Spleen (tissue), 11 donors: Measurements from ENCODE around the gene SNX12. TPM values are rescaled to one million over a fixed set of nuclear protein-coding genes. Genes with fewer than 3 reads are reported as not detected.

Experiments
- DNase-seq: peaks from one replicate; pipeline ENCODE4 v3.0.0-alpha.2; 2020
- H3K27ac ChIP-seq, 8 donors: fragments of 200-600 bp; sonication (generic) in 7 of 8; 1 replicate in 4 of 8; 2 replicates in 4 of 8; pipeline versions ENCODE4 v1.5.0 to v1.8.0; 2016 to 2021; ENCODE audit warnings: inconsistent platforms in 4 of 8, mild to moderate bottlenecking in 4 of 8, moderate library complexity in 1 of 8
- H3K27me3 ChIP-seq, 7 donors: fragments of 200-600 bp; sonication (generic) in 6 of 7; replicated peaks in 1 of 7; 1 replicate in 4 of 7; 2 replicates in 3 of 7; pipeline versions ENCODE4 v1.5.0 to v1.8.0; 2016 to 2021; ENCODE audit warnings: inconsistent platforms in 3 of 7, mild to moderate bottlenecking in 1 of 7
- H3K36me3 ChIP-seq, 6 donors: fragments of 200-600 bp; sonication (generic) in 5 of 6; 1 replicate in 4 of 6; 2 replicates in 2 of 6; pipeline versions ENCODE4 v1.5.0 to v1.8.0; 2016 to 2021; ENCODE audit warnings: inconsistent platforms in 2 of 6
- H3K4me1 ChIP-seq, 6 donors: fragments of 200-600 bp; sonication (generic) in 5 of 6; 1 replicate in 3 of 6; 2 replicates in 3 of 6; pipeline versions ENCODE4 v1.5.0 to v1.8.0; 2016 to 2021; ENCODE audit warnings: inconsistent platforms in 3 of 6
- H3K4me3 ChIP-seq, 8 donors: fragments of 200-600 bp; sonication (generic) in 7 of 8; 1 replicate in 4 of 8; 2 replicates in 4 of 8; pipeline versions ENCODE4 v1.5.0 to v1.8.0; 2016 to 2021; ENCODE audit warnings: inconsistent platforms in 4 of 8, mild to moderate bottlenecking in 4 of 8, moderate library complexity in 2 of 8
- H3K9me3 ChIP-seq, 8 donors: fragments of 200-600 bp; sonication (generic) in 7 of 8; 1 replicate in 4 of 8; 2 replicates in 4 of 8; pipeline versions ENCODE4 v1.5.0 to v1.8.0; 2016 to 2021; ENCODE audit warnings: inconsistent platforms in 4 of 8
- POLR2A ChIP-seq, 3 donors: fragments of 450-650 bp; IDR thresholded peaks; one replicate each; pipeline ENCODE4 v1.5.1; 2017; ENCODE audit warnings: antibody characterized with exemption in 3 of 3, mild to moderate bottlenecking in 1 of 3
- POLR2AphosphoS5 ChIP-seq, 3 donors: sonication (generic); formaldehyde crosslinking; IDR thresholded peaks; one replicate each; pipeline ENCODE4 v1.5.1; 2017; ENCODE audit warnings: antibody characterized with exemption in 3 of 3
- WGBS, 5 donors: extraction: QIAGEN DNeasy Blood & Tissue Kit in 3 of 5; methylation state at CpG; one replicate each; pipeline versions ENCODE4 v1.1.5 to v1.1.7; 2013 to 2018; 5-methylcytosine and 5-hydroxymethylcytosine counted together
- intact Hi-C: fragments of 100-400 bp; cut with DNase I; formaldehyde crosslinking; loops from one replicate; pipeline ENCODE4 v1.15.0; 2023; ENCODE audit warnings: low total_unique reads
- polyA plus RNA-seq, 3 donors: library from polyadenylated mRNA; stranded (reverse); fragments of 200-250 nt; gene quantifications; one replicate each; pipeline ENCODE4 v1.2.1, GENCODE V29; 2013
- total RNA-seq, 7 donors: library from RNA; depleted of rRNA in 3 of 7; stranded (reverse); fragments of >200 nt in 3 of 7; fragmentation: NEBNext Ultra II Directional in 4 of 7; extraction: Animal tissue kit (Norgen Biotek cat#: 25700) in 4 of 7; gene quantifications; one replicate each; pipeline versions ENCODE4 v1.1.0 to v1.2.1, GENCODE V29; 2016 to 2021
- TF ChIP-seq, protein P1 (sequence below), 11 experiments: fragments of 200-600 bp in 7 of 11; fragments of 450-650 bp in 4 of 11; sonication (generic) in 4 of 11; IDR thresholded peaks in 8 of 11; conservative IDR thresholded peaks in 3 of 11; 1 replicate in 7 of 11; 2 replicates in 4 of 11; pipeline versions ENCODE4 v1.4.0 to v1.8.0; 2016 to 2021; ENCODE audit warnings: antibody characterized with exemption in 11 of 11, inconsistent platforms in 4 of 11, mild to moderate bottlenecking in 1 of 11
- donor health status: healthy with polysubstance abuse.
- donor health status: DM: no; HTN: no; CAD: no; lungs with moderate emphysema.
- donor health status: DM: no; HTN: no; CAD: no.
- donor health status: Bipolar disorder and iron deficiency.
- donor health status: healthy.
- donor health status: DM: no; HTN: no; CAD: no.
- donor health status: DM: yes; HTN: yes; CAD: no.

The SNX12 gene
- total and polyA plus RNA-seq, 10 donors, result 11.7 to 47.6 (median 39.6) TPM

DNA sequence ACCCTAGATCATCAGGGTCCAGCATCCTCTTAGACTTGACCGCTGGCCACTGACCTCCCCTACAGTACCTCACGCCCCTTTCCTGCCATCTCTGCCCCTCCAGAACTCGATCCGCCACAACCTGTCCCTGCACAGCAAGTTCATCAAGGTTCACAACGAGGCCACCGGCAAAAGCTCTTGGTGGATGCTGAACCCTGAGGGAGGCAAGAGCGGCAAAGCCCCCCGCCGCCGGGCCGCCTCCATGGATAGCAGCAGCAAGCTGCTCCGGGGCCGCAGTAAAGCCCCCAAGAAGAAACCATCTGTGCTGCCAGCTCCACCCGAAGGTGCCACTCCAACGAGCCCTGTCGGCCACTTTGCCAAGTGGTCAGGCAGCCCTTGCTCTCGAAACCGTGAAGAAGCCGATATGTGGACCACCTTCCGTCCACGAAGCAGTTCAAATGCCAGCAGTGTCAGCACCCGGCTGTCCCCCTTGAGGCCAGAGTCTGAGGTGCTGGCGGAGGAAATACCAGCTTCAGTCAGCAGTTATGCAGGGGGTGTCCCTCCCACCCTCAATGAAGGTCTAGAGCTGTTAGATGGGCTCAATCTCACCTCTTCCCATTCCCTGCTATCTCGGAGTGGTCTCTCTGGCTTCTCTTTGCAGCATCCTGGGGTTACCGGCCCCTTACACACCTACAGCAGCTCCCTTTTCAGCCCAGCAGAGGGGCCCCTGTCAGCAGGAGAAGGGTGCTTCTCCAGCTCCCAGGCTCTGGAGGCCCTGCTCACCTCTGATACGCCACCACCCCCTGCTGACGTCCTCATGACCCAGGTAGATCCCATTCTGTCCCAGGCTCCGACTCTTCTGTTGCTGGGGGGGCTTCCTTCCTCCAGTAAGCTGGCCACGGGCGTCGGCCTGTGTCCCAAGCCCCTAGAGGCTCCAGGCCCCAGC lies 32.7 kb upstream of the SNX12 start:
- Histone ChIP-seq H3K36me3 (peaks cover 0 to 11% (median 0%) of the 10 kb centered on the region in 6 donors), H3K27ac (peak overlapping the region in 2 of 8 donors; percentile 85 to 89), H3K4me3 (no peak overlapping the region), H3K9me3 (no peaks in the 10 kb centered on the region), H3K27me3 (peaks cover 0 to 3% (median 0%) of the 10 kb centered on the region in 7 donors), H3K4me1 (peaks cover 18 to 90% (median 61%) of the 10 kb centered on the region in 6 donors)
- peak; percentile 74 for DNase-seq
- intact Hi-C loops, result no loop called here
- WGBS, 5 donors, result 66 to 87% (median 82%) methylated on average over 20 to 31 of the region's 31 CpGs
- TF ChIP-seq POLR2AphosphoS5 (IDR thresholded peaks at IDR 0.05) (peak in 2 of 3 donors; percentile 7 to 31), POLR2A (IDR thresholded peaks at IDR 0.05) (no peak)

DNA sequence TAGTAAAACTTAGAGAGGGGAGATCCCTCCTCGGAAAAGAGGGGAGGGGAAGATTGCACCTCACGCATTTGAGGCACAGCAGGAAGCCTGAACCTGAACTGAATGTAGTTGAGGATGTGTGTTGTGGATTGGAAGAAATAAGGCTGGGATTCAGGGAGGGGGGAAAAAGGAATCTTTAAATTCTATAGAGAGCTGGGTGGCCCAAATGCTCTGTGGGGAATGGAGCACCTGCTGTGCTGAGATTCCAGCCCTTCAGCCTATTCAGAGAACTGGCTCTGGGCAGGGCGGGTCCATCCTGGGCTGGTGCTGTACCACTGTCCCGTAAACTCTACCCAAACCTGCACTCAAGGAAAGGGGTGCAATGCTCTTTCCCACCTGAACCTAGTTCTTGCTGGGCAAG lies 31.6 kb upstream of the SNX12 start:
- H3K27ac ChIP-seq, result no peak overlapping the region
- intact Hi-C loops, result no loop called here
- WGBS, 5 donors, result 64 to 100% (median 78%) methylated on average over 2 to 4 of the region's 4 CpGs
- H3K4me3 ChIP-seq, result no peak overlapping the region
- peaks cover 0 to 11% (median 0%) of the 10 kb centered on the region in 6 donors for H3K36me3 ChIP-seq
- DNase-seq, result peak; percentile 44
- peaks cover 18 to 85% (median 56%) of the 10 kb centered on the region in 6 donors for H3K4me1 ChIP-seq
- H3K9me3 ChIP-seq, result no peaks in the 10 kb centered on the region
- no peak for TF ChIP-seq POLR2A (IDR thresholded peaks at IDR 0.05)
- TF ChIP-seq, protein P1, sequence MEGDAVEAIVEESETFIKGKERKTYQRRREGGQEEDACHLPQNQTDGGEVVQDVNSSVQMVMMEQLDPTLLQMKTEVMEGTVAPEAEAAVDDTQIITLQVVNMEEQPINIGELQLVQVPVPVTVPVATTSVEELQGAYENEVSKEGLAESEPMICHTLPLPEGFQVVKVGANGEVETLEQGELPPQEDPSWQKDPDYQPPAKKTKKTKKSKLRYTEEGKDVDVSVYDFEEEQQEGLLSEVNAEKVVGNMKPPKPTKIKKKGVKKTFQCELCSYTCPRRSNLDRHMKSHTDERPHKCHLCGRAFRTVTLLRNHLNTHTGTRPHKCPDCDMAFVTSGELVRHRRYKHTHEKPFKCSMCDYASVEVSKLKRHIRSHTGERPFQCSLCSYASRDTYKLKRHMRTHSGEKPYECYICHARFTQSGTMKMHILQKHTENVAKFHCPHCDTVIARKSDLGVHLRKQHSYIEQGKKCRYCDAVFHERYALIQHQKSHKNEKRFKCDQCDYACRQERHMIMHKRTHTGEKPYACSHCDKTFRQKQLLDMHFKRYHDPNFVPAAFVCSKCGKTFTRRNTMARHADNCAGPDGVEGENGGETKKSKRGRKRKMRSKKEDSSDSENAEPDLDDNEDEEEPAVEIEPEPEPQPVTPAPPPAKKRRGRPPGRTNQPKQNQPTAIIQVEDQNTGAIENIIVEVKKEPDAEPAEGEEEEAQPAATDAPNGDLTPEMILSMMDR (IDR thresholded peaks at IDR 0.05 in 8 of 11, conservative IDR thresholded peaks at IDR 0.05 in 3 of 11), result no peak
- no peak for TF ChIP-seq POLR2AphosphoS5 (IDR thresholded peaks at IDR 0.05)
- peaks cover 0 to 3% (median 0%) of the 10 kb centered on the region in 7 donors for H3K27me3 ChIP-seq

DNA sequence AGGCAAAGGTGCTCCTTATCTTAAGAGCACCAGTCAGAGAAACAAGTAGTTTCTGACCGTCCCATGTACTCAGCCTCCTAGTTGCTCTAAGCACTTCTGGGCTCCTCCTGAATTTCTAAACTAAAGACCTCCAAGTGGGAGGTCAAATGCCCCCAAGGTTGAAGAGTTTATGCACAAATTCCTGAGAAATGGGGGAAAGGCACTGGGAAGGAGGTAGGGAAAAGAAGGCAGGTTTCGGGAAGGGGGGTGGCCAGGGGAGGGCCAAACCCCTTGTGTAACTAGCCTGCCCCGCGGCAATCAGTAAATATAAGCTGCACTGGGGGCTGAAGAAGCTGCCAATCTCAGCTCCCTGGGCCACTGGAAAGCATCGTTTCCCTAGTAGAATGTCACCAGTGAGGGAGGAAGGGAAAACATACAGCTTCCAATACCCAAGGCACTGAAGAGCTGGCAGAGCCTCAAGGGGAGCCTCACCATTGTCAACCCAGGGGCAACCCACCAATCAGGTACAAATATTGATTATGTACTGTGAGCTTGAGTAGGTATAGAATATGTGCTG lies 30.9 kb upstream of the SNX12 start:
- H3K4me3 ChIP-seq, result no peak overlapping the region
- peaks cover 11 to 78% (median 49%) of the 10 kb centered on the region in 6 donors for H3K4me1 ChIP-seq
- H3K27ac ChIP-seq, result peak overlapping the region in 3 of 8 donors; percentile 11 to 90 (median 31)
- peaks cover 0 to 11% (median 0%) of the 10 kb centered on the region in 6 donors for H3K36me3 ChIP-seq
- H3K27me3 ChIP-seq, result peaks cover 0 to 3% (median 0%) of the 10 kb centered on the region in 7 donors
- TF ChIP-seq POLR2A (IDR thresholded peaks at IDR 0.05), result no peak
- TF ChIP-seq, protein P1 (IDR thresholded peaks at IDR 0.05 in 8 of 11, conservative IDR thresholded peaks at IDR 0.05 in 3 of 11), result no peak
- H3K9me3 ChIP-seq, result no peaks in the 10 kb centered on the region
- 59 to 86% (median 66%) methylated on average over 4 to 5 of the region's 5 CpGs for WGBS, 5 donors
- DNase-seq, result peak; percentile 57
- intact Hi-C loops, result no loop called here

DNA sequence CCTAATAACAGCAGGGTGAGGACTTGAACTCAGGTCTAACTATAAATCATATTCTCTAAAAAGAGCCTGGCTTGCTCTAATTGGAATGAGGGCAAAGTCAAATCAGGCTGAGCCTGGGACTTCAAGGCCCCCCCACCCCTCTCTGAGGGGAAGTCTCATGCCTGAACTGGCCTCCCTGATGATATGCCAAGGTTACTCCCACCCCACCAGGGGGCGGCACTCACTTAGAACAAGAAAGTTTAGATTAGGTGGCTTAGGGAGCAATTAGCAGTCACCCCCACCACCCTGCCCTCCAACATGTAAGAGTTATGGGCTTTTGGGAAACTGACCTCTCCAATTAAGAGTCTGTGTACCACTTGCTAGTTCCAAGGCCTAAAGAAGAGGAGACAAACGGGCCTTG lies 30.2 kb upstream of the SNX12 start:
- TF ChIP-seq POLR2AphosphoS5 (IDR thresholded peaks at IDR 0.05) (peak in 1 of 3 donors; percentile 64), POLR2A (IDR thresholded peaks at IDR 0.05) (no peak)
- TF ChIP-seq, protein P1 (IDR thresholded peaks at IDR 0.05 in 8 of 11, conservative IDR thresholded peaks at IDR 0.05 in 3 of 11), result peak; percentile 38 to 84 (median 73)
- Histone ChIP-seq H3K9me3 (no peaks in the 10 kb centered on the region), H3K27me3 (peaks cover 0 to 3% (median 0%) of the 10 kb centered on the region in 7 donors), H3K36me3 (peaks cover 0 to 11% (median 0%) of the 10 kb centered on the region in 6 donors), H3K4me3 (peak overlapping the region in 1 of 8 donors; percentile 40), H3K27ac (peak overlapping the region in 3 of 8 donors; percentile 11 to 90 (median 87)), H3K4me1 (peaks cover 10 to 70% (median 42%) of the 10 kb centered on the region in 6 donors)
- peak; percentile 90 for DNase-seq
- WGBS, 5 donors, result 7 to 24% (median 12%) methylated on average over 2 of the region's 2 CpGs
- intact Hi-C loops, result no loop called here
